Brain microvascular endothelial cell (primary cell): ENCODE measurements around the gene NUDT16.
A peak's percentile ranks its signal among the peaks of the same experiment; 100 is the strongest.
"Not testable (repeated sequence)": the region's sequence is repeated elsewhere in the genome, so short reads cannot be mapped to it uniquely, and the experiment has no call there.

Experiments used
- DNase-seq: peaks from one replicate; pipeline ENCODE4 v3.0.0-alpha.2; 2020
- H3K27ac ChIP-seq: fragments of 250-450 bp; sonication (Bioruptor Pico); 2 replicates; pipeline ENCODE4 v1.5.1; 2020; ENCODE audit warnings: mild to moderate bottlenecking, moderate library complexity
- H3K27me3 ChIP-seq: fragments of 250-450 bp; sonication (Bioruptor Pico); replicated peaks from 2 replicates; pipeline ENCODE4 v1.5.1; 2020; ENCODE audit warnings: mild to moderate bottlenecking
- H3K36me3 ChIP-seq: fragments of 250-450 bp; sonication (Bioruptor Pico); replicated peaks from 2 replicates; pipeline ENCODE4 v1.5.1; 2020; ENCODE audit warnings: mild to moderate bottlenecking
- H3K4me3 ChIP-seq: 2 replicates; pipeline ENCODE4 v1.5.1; 2011; ENCODE audit warnings: low read depth, mild to moderate bottlenecking, control low read depth, low read length, moderate library complexity
- CTCF ChIP-seq: IDR thresholded peaks from 2 replicates; pipeline ENCODE4 v1.5.1; 2011; ENCODE audit warnings: low read depth, mild to moderate bottlenecking, moderate library complexity, low read length, control low read depth, inconsistent platforms; ENCODE audit errors: missing control alignments
- in situ Hi-C: cut with HindIII; loops from 2 replicates; pipeline ENCODE4 v1.10.0; 2017; ENCODE audit warnings: low sequenced_read_pairs, low pct_ligation_motif_present

Gene NUDT16

DNA sequence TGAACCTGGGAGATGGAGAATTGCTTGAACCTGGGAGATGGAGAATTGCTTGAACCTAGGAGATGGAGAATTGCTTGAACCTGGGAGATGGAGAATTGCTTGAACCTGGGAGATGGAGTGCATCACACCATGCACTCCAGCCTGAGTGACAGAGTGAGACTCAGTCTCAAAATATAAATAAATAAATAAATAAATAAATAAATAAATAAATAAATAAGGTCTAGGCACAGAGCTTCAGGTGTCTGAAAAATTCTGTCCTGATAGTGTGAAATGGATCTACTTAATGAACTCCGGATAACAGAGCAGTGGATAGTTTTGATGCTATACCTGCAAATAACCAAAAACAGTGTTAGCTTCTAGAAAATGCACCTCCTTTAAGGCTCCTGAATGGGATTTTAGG lies 24.3 kb upstream of the NUDT16 start:
- H3K4me3 ChIP-seq, result no peak overlapping the region
- in situ Hi-C loops, result no loop called here
- TF ChIP-seq CTCF, result no peak

DNA sequence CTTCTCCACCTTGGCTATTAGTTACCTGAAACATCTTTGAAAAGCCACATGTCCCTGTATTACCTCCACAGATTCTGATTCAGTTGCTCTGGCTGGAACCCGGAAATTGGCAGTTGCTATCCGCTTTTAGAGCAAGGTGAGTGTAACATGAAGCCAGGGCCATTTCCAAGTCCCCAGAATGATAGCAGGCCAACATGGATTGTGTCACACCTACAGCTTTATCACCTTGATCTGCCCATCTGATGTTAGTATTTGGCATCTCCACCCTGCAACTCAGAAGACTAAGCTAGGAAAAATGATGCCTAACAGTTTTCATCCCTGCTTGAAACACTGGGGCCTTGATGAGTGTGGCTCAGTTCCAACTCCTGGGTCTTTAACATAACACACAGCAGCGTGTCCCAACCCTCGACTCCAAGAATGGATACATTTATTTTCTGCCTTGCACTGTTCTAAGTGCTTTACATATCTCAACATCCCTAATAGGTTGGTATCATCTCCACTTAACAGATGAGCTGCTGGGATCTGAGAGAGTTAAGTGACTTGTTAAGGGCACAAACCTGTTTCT lies 21.3 kb upstream of the NUDT16 start:
- DNase-seq, result no peak
- no peak for TF ChIP-seq CTCF
- H3K36me3 ChIP-seq, result no peaks in the 10 kb centered on the region
- no peak overlapping the region for H3K4me3 ChIP-seq
- in situ Hi-C loops, result no loop called here
- H3K27ac ChIP-seq, result no peak overlapping the region
- no peaks in the 10 kb centered on the region for H3K27me3 ChIP-seq

More for the DNA sequence above, 24.3 kb upstream of the NUDT16 start:
- Histone ChIP-seq H3K27me3 (no peaks in the 10 kb centered on the region), H3K27ac (no peak overlapping the region), H3K36me3 (no peaks in the 10 kb centered on the region)
- DNase-seq, result no peak

DNA sequence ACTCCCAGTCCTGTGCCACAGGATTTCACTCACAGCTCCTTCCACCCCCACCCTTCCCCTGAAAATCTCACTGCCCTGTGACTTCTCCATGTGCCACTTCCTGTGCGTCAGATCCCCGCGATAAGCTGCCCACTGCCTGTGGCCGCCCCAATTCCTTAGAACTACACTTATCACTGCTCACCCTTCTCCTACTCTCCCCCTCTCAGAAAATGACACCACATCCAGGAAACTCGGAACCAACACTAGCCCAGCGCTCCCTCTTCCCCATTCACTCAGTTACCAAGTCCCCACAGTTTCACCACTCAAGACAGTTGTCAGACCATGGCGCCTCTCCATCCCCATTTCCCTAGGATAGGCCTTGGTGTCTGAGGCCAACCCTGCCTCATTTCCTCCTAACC lies 20.5 kb upstream of the NUDT16 start:
- DNase-seq, H3K36me3 ChIP-seq, in situ Hi-C loops, H3K4me3 ChIP-seq, H3K27me3 ChIP-seq, H3K27ac ChIP-seq: not testable (repeated sequence)

GRCh38 chr3:131361464-131362421 lies 19.8 kb upstream of the NUDT16 start:
- TF ChIP-seq CTCF, result no peak
- in situ Hi-C loops, result no loop called here
- Histone ChIP-seq H3K36me3 (no peaks in the 10 kb centered on the region), H3K4me3 (peak overlapping the region; percentile 55), H3K27me3 (no peaks in the 10 kb centered on the region), H3K27ac (no peak overlapping the region)
- DNase-seq, result no peak

GRCh38 chr3:131363275-131363674 lies 18.3 kb upstream of the NUDT16 start:
- no peak for DNase-seq
- in situ Hi-C loops, result no loop called here
- Histone ChIP-seq H3K4me3 (no peak overlapping the region), H3K27me3 (no peaks in the 10 kb centered on the region), H3K36me3 (no peaks in the 10 kb centered on the region), H3K27ac (no peak overlapping the region)
- no peak for TF ChIP-seq CTCF

- TF ChIP-seq CTCF, result no peak
- H3K27me3 ChIP-seq, result no peaks in the 10 kb centered on the region
- H3K36me3 ChIP-seq, result no peaks in the 10 kb centered on the region
- H3K4me3 ChIP-seq, result no peak overlapping the region
- no peak overlapping the region for H3K27ac ChIP-seq
- in situ Hi-C loops, result no loop called here
- no peak for DNase-seq
Observed at GRCh38 chr3:131370935-131371687, 10.5 kb upstream of the NUDT16 start.
